Retinal pigment epithelial cell (primary cell): ENCODE data around the gene CHRM2.

Experiments
- DNase-seq: peaks from one replicate; pipeline ENCODE4 v3.0.0-alpha.2; 2010; ENCODE audit warnings: low read depth
- H3K4me3 ChIP-seq: 2 replicates; pipeline ENCODE4 v1.5.1; 2011; ENCODE audit warnings: mild to moderate bottlenecking, low read length, control low read depth, moderate library complexity
- CTCF ChIP-seq: conservative IDR thresholded peaks from 2 replicates; pipeline ENCODE4 v1.5.1; 2011; ENCODE audit warnings: low read depth, low read length, control low read depth, inconsistent platforms

CHRM2 gene

GRCh38 chr7:136914016-136914415, 45.6 kb downstream of the CHRM2 start:
- DNase-seq = no peak
- TF ChIP-seq CTCF = no peak
- H3K4me3 ChIP-seq = no peak overlapping the region

GRCh38 chr7:136919820-136920219, 51.4 kb downstream of the CHRM2 start:
- TF ChIP-seq CTCF = no peak
- DNase-seq = no peak
- H3K4me3 ChIP-seq = no peak overlapping the region

DNA sequence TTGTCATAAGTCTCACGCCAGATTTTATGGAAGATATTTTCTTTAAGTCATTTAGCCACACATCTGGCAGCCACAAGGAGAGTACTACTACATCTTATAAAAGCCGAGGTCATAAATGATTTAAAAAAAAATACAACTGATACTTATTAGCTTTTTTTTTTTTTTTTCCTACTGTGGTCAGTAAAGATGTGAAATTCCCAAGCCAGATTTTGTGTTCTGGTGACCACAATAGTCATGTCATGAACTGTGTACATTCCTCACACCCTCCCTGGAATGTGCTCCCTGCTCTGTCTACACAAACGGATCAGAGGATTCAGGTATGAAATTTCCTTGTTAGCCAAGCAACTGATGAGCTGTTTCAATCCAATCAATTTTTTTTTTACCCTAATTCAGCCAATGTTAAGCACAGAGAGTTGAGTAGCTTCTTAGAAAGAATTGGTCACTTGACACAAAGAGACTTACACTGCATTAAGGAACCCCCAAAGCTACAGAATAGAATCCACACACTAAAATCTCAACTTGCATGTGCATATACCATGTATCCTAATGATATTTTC, 54.7 kb downstream of the CHRM2 start:
- TF ChIP-seq CTCF = no peak
- no peak overlapping the region for H3K4me3 ChIP-seq
- peak; percentile 66 for DNase-seq

DNA sequence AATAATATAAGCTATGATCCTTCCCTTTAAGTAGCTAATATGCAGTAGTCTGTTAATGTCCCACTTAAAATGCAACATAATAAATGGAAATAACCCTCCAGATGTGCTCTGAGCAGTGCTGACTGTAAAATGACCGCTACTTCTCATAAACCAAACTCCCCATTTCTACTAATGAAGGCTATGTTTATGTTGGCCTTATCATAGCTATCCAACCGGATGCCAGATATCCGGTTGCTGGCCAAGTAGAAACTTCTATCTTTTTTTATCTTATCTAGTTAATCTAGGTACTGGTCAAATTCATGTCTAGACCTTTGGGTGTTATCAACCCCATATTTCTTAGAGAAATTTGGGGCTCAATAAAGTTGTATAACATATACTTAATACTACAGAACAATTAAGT, 56.6 kb downstream of the CHRM2 start:
- TF ChIP-seq CTCF = no peak
- no peak for DNase-seq
- H3K4me3 ChIP-seq = no peak overlapping the region

DNA sequence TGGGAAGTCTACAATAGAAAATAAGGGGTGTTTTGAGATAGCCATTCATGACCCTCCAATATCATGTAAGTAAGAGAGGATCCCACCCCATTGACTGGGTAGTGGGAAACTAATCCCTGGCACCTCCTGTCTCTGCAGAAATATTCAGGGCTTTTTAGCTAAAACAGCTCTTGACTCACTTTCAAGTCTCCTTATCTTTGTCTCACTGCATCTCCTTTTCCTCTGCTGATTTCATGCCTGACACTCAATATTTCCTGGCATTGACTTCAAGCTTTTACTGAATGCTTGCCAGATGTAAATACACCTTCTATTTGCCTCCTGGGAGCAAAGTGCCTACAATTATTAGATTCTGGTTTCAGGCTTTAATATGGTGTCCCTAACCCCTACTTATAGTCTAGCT, 57.1 kb downstream of the CHRM2 start:
- TF ChIP-seq CTCF = no peak
- H3K4me3 ChIP-seq = no peak overlapping the region
- no peak for DNase-seq

GRCh38 chr7:136931169-136931867, 62.9 kb downstream of the CHRM2 start:
- H3K4me3 ChIP-seq = no peak overlapping the region
- TF ChIP-seq CTCF = no peak
- no peak for DNase-seq

- no peak overlapping the region for H3K4me3 ChIP-seq
- TF ChIP-seq CTCF = no peak
- no peak for DNase-seq
Measured at GRCh38 chr7:136937436-136937835, 69.0 kb downstream of the CHRM2 start.
